Measurements from ENCODE around the gene ROBO3.

ROBO3 gene

DNA sequence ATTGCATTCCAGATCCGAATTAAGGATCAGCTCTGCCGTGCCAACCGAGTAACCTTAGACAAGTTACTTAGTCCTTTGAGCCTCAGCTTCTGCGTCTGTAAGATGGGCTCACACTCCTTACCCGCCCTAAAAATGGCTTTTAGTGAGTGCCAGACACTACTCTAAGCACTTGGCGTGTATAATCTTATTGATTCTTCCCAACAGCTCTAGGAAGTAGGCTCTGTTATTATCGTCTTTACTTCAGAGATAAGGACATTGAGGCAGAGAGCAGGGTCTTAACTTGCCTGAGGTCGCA is 21.7 kb upstream of the ROBO3 start:
- no peak for DNase-seq

DNA sequence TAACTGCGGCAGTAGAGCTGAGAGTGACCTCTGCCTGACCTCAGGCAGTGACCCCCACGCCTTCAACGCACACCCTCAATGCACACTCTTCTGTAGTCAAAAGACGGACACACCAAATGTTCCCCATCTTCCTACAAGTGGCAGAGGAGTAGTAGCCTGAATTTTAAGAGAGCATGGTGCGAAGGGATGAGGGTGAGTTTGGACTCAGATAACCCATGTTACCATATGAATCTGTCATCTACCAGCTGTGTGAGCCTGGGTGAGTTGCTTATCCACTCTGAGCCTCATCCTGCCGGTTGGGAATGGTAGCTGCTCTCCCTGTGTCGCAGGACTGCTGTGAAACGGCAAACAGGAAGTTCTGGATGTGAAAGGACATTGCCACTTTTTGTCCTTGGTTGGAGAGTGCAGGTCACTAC is 20.6 kb upstream of the ROBO3 start:
- DNase-seq: no peak

DNA sequence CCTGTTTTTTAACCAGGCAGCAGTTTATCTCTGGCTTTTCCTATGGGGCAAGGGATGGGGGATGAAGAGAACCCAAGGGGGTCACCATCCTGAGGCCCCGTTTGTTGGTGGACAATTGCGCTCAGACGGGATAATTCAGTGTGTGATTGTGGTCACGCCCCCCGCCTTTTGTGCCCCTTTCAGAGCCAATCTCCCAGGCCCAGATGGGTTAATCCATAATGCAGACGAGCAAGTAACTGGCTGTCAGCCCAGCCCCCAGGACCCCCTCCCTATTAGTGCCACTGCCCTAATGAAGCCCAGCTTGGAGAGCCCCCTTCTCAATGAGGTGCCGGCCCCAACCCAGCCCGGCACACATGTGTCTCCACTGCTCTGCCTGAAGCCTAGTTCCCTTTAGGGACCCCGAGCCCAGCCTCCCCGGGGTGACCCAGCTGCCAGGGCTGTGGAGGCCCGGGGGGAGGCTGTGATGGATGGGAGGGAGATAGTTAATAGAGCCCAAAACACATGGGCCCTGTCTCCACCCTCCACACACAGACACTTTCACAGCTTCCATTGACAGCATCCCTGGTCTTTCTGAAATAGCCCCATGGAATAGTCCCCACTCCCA is 19.1 kb upstream of the ROBO3 start:
- no peak for DNase-seq

DNA sequence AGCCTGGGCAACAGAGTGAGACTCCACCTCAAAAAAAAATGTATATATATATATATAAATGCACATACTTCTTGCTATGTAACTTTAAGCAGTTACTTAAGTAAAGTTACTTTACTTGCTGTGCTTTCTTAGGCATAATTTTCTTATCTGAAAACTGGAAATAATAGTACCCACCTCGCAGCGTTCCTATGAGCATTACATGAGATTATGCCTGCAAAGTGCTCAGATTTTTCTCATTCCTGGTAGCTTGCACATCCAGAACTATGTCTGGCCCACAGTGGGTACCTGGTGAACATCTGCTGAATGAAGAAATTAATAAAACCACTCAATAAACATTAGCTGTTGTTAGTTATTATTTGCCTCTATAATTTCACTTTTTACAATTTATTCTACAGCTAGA is 6.1 kb upstream of the ROBO3 start:
- DNase-seq: no peak

DNA sequence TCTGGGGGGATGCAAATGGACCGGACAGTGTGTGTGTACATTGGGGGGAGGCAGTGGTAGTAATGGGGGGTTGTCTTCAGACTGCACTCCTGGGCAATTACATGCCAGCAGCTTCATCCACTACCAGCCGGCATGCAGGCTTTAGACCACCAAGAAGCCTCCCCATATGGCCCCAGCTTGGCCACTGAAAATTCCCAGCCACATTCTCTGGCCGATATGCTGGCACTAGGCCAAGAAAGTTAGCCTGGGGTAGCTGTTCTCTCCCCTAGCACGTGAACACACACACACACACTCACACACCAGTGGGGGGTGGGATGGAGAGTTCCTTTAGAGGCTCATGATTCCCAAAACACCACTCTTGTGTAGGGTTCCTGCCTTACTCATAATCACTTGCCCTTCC is 3.6 kb upstream of the ROBO3 start:
- DNase-seq: no peak

DNA sequence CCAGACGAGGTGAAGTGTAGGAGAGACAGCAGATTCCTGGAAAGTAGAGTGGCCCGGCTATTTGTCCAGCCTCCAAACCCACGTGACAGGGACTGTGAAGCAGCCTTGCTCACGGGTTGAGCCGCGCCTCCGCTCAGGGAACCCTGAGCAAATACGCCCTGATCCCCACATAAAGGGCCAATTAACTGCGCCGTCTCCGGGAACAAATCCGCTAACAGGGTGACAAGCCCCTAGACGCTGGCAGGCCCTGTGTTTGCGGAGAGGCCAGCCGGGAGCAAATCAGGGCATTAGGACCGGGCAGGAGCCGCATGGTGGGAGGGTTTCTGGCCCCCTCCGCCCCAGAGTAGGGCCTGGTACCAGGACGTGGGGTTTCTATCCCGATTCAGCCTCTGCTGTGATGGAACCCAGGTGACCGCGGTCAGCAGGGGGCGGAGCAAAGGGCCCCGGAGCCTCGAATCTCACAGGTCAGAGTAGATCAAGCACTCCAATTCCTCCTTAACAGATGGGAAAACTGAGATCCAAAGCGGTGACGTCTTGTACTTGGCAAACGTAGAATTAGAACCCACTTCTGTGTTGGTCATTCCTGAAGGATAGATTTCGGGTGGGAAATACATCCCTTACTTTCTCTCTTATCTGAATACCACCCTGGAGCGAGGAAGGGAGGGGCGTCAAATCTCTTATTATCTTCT is 2.0 kb upstream of the ROBO3 start:
- DNase-seq: peak in 2 of 3 donors; percentile 32 to 36

DNA sequence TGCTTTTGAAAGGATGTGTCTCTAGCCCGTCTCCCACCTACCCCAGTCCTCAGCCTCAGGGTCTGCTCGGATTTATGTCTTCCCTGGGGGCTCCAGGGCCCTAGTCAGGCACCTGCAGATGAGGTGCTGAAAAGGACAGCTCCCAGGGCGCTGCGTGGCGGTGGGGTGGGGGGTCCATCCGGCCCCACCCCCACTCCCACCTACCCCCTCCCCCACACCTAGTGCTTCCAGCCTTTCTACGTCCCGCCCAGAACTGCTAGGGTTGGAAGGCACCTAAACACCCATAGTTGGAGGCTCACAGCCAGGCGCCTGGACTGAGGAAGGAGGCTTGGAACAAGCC is 1.4 kb upstream of the ROBO3 start:
- no peak for DNase-seq

DNA sequence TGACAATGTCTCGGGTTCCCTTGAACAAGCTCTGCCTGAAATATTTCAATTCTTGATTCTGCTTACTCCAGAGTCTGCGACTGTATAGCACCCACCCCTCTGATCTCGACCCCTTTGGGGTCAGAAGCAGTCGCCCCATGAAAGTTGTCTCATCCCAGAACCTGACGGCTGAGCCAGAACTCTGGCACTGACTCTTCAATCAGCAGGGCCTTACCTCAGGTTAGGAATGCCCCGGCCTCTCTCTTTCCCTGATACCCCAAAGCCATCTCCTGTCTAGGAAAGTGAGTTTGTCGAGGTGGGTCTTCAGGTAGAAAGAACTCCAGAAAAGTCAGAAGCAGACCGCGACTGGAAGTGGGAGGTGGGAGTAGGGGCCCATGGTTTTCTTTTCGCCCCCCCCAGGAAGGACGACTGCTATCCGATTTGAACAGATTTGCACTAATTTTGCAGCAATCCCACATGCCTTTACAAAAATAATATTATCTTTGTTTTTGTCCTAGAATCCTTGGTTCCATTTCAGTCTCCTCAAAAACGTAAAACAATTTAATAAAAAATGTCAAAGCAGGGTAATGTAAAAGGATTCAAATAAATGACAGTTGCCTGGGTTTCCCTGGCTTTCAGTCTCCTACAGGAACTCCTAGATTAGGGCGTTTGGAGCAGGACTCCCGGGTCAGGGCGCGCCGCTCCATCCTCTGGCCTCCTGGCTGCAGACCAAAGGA is 898 bp upstream of the ROBO3 start:
- no peak for DNase-seq

DNA sequence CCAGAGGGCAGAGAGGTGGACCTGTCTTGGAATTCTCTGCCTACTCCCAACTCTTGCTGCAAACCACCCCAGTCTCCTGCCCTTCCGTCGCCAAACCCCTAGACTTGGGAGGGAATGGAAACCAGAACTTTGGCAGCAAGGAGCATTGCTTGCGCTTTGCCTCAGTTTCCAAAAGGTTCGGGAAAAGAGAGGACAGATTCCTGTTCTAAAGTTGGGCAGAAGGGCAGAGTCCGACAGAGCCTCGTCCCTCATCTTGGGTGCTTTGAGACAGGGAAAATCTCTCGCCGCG is 396 bp upstream of the ROBO3 start:
- DNase-seq: no peak

DNA sequence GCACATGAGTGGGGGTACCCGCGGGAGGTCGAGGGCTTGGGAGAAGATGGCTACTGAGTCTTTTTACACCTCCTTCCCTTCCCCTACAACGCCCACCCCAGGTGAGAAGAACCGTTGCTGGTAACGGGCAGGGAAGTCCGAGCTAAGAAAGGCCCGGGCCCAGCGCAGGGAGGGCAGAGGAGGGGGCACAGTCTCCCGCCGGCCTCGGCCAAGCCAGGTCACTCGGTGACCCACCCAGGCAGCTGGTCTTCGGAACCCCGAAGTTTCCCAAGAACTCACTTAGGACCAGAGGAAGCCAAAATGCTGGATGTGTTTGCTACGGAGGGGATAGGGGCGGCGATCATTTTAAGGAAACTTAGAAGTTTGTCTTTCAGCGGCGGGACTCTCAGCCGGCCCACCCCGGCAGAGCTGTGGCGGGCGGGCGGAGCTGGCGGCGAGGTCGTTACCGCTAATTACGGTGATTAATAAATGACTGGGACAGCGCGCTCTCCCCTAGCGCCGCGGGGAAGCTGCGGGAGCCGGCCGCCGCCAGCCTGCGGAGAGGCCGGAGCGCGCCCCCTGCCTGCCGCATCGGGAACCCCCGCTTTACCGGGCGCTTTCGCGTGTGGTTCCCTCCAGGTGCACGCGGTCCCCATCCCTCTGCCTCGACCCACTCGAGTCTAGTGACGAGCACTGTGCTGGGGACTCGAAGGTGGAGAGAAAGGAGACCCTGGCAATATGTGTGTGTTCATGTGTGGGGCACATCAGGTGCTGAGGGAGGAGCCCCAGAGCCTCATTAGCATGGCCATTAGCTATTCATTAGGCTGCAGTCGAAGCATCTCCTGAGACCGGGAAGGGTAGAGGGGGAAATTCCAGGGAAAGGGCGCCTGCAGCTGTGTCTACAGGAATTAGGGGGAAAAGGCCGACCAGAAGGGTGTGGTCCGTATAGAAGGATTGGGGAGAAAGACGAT is 945 bp downstream of the ROBO3 start:
- DNase-seq: peak; percentile 39 to 82 (median 61)

DNA sequence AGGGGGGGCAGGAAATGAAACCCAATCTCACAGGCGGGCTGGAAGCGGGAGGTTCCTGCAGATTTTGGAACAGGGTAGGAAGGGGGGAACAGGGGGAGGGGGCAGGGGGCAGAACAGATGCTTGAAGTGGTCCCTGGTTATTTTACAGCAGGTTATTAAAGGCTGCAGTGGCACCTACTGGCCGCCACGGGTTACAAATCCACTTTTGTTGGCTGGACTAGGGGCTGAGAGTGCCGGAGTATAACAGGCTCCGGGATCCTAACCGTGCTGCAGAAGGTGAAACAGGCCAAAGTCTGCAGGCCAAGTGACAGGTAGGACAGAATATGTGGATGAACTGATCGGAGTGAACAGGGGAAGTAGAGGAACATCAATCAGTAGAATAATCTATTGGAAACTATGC is 2.5 kb downstream of the ROBO3 start:
- peak; percentile 34 to 57 (median 43) for DNase-seq

DNA sequence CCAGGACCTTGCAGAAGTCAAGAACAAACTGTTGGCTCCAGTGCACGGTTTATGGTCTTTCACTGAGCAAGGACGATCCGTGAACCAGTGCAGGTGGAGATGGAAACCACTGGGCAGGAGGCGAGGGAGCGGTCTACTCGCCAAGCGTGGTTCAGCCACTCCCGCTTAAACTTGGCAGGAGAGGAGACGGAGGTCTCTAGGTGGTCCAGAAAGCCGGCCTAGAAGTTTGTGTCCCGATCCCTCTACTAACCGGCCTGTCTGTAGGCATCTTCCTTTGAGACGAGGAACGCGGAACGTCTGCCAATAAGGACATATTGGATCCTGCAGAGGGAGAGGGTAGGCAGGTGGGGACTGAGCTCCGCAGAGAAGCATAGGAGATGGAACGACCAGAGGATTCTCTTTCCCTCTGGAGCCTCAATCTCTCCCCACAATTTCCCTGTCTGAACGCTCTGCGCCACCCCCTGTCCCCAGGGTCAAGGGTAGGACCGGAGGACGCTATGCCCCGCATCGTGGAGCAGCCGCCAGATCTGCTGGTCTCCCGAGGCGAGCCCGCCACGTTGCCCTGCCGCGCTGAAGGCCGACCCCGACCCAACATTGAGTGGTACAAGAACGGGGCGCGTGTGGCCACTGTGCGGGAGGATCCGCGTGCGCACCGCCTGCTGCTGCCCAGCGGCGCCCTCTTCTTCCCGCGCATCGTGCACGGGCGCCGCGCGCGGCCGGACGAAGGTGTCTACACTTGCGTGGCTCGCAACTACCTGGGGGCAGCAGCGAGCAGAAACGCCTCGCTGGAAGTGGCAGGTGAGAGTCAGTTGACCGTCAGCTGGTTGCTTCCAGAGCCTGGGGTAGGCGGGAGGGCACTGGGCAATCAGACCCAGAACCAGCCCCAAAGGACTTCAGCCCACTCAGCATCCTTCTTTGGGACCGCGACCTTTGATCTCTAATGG is 3.4 kb downstream of the ROBO3 start:
- no peak for DNase-seq

DNA sequence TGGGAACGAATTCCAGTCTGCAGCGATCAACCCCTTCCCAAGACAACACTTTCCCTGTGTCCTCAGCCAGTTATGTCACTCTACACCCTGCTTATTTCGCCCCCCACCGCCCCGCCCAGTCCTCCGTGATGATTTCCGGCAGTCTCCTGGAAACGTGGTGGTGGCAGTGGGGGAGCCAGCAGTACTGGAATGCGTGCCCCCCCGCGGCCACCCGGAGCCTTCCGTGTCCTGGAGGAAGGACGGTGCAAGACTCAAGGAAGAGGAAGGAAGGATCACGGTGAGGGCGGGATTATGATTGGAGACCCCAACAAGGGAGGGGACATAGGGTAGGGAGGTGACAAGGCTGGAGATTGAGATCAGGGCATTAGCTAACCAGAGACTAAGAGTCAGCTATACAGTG is 4.1 kb downstream of the ROBO3 start:
- no peak for DNase-seq

DNA sequence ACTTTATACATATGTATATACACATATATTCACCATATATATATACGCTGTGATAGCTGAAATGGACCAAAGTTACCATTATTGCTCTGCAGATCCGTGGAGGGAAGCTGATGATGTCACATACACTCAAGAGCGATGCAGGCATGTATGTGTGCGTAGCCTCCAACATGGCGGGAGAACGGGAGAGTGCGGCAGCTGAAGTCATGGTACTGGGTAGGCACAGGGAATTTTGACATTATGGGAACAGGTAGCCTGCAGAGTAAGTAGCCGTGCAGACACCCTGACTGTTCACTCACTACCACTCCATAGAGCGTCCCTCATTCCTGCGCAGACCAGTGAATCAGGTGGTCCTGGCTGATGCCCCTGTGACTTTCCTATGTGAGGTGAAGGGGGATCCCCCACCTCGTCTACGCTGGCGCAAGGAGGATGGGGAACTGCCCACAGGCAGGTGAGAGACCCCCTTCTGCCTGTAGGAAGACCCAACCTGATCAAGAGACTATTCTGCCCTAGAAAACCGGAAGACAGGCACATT is 4.7 kb downstream of the ROBO3 start:
- no peak for DNase-seq

DNA sequence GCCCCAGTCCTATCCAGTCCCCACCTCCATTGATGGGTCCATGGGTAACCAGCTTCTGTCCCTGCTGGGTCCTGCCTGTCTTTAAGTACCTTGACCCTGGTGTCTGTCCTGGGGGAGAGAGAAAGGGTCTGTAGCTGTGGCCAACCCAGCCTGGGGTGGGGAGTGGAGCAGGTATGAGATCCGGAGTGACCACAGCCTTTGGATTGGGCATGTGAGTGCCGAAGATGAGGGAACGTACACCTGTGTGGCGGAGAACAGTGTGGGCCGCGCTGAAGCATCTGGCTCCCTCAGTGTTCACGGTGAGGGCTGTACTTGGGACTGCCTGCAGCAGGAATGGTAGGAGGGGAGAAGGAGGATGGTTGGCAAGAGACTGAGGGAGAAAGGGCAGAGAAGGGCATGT is 5.2 kb downstream of the ROBO3 start:
- no peak for DNase-seq

DNA sequence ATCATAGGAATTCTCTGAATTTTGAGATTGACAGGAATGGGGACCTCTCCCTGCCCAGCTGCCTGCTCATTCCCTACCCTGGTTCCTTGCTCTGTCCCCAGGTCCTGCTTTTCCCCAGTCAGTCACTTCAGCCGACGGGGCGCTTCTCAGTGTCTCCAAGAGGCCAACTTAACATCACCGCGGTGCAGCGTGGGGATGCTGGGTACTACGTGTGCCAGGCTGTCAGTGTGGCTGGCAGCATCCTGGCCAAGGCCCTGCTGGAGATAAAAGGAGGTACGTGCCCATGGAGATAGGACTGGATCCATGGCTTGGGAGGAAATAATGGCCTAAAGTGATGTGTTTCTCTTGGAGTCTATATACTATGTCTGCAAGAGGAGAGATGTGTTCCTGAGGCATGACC is 7.0 kb downstream of the ROBO3 start:
- no peak for DNase-seq

DNA sequence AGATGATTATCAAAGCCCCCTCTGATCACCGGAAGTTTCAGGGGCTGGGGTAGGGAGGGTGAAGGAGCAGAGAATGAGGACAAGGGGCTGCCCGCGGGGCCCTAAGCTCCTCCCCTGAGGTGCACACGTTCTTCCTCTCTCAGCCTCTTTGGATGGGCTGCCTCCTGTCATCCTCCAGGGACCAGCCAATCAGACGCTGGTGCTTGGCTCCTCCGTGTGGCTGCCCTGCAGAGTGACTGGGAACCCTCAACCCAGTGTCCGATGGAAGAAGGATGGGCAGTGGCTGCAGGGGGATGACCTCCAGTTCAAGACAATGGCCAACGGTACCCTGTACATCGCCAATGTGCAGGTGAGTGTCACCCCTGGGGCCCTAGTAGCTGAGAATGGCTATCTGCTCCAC is 7.5 kb downstream of the ROBO3 start:
- no peak for DNase-seq

DNA sequence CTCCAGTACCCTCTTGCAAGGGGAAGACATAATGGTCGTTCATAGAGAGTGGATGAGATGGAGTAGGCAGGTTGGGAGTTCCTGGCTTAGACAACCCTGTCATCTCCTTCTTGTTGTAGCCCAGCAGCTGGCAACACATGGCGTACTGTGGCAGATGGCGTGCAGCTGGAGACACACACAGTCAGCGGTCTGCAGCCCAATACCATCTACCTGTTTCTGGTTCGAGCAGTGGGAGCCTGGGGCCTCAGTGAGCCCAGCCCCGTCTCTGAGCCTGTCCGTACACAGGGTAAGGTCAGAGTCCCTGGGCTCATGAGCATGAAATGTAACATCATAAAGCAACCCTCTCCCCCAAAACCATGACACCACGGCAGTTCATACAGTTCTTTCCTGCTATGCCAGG is 8.7 kb downstream of the ROBO3 start:
- DNase-seq: no peak

DNA sequence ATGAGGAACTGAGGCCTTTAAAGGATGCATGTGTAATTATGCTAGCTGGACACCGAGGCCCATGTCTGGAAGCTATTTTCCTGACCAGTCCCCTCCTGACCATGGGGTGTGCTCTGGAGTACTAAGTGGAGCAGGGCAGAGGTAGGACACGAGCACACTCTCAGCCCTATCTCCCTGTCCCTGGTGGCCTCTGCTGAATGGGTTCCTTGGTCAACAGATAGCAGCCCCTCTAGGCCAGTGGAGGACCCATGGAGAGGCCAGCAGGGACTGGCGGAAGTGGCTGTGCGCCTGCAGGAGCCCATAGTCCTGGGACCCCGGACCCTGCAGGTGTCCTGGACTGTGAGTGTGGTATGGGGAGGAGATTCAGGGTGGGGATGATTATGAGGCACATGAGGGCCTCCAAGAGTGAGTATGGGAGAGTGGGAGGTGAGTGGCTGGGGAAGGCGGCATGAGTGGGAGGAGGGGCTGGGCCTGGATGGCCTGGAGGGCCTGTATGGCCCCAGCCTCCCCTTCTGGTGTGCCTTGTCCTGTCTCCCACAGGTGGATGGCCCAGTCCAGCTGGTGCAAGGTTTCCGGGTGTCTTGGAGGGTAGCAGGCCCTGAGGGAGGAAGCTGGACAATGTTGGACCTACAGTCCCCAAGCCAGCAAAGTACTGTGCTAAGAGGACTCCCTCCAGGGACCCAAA is 9.5 kb downstream of the ROBO3 start:
- no peak for DNase-seq

DNA sequence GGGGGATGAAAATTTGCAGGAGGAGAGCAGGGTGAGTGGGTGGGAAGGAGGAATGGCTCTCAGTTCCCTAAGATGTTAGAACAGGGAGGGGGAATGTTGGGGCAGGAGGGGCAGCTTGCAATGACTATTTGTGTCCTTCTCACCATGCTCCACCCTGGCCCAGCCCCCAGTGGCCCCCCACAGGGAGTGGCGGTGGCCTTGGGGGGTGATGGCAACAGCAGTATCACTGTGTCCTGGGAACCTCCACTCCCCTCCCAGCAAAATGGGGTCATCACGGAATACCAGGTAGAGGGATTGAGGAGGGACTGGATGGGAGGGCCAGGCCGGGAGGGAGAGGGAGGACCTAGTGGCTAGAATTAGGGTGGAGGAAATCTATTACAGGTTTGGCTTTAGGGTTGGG is 10.2 kb downstream of the ROBO3 start:
- no peak for DNase-seq

DNA sequence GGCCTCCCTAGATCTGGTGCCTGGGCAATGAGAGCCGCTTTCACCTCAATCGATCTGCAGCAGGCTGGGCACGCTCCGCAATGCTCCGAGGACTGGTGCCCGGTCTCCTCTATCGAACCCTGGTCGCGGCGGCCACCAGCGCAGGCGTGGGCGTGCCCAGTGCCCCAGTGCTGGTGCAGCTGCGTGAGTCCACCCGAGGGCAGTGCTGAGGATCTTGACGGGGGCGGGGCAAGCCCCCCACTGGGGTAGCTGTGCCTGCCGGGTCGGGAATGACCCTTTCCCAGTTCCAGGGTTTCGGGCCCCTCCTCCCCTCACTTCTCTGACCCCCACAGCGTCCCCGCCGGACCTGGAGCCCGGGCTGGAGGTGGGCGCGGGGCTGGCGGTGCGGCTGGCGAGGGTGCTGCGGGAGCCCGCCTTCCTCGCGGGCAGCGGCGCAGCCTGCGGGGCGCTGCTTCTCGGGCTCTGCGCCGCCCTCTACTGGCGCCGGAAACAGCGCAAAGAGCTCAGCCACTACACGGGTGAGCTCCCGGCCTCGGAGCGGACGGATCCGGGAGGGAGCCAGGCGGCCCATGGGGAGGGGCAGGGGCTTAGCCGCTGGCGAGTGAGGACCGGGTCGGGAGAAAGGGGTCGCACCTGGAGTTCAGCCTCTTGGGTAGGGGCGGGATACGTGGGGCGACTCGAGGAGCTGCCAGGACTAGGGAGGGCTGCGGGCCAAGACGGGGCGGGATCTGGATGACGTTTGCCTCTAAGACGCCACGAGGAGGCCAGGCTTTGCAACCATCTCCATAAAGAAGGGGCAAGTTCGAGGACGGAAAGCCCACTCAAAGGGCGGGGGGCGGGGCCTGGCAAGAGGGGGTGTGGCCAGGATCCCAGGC is 10.9 kb downstream of the ROBO3 start:
- peak; percentile 80 to 91 (median 88) for DNase-seq

Data from suppressor macrophage treated with lipopolysaccharide for 1 hour (primary cell).